Measurements from ENCODE around the gene DCHS1. TPM values are rescaled to one million over a fixed set of nuclear protein-coding genes. Genes with fewer than 3 reads are reported as not detected.
A peak's percentile ranks its signal among the peaks of the same experiment; 100 is the strongest.

DCHS1 gene
- total and polyA plus RNA-seq, 2 experiments from 2014 or later = 8.0 to 15.2 TPM

GRCh38 chr11:6579681-6580080 lies 75.9 kb downstream of the DCHS1 start:
- H3K27me3 ChIP-seq = no peaks in the 10 kb centered on the region
- no peak overlapping the region for H2AFZ ChIP-seq
- DNase-seq (ENCODE audit: low spot score) = no peak
- no peaks in the 10 kb centered on the region for H3K36me3 ChIP-seq (replicated peaks; ENCODE audit: insufficient read depth, low read depth)
- peaks cover 10% of the 10 kb centered on the region for H3K9me3 ChIP-seq (ENCODE audit: low read depth)
- H3K4me3 ChIP-seq = no peak overlapping the region
- no peaks in the 10 kb centered on the region for H4K20me1 ChIP-seq (ENCODE audit: insufficient read depth, poor library complexity, severe bottlenecking)
- H3K4me1 ChIP-seq (ENCODE audit: insufficient read depth) = peaks cover 3% of the 10 kb centered on the region
- H3K27ac ChIP-seq = no peak overlapping the region
- no peaks in the 10 kb centered on the region for H3K79me2 ChIP-seq
- no peak overlapping the region for H3K4me2 ChIP-seq
- no CpG with 5 or more reads among the region's 2 CpGs for WGBS (ENCODE audit: low lambda C conversion rate, missing lambda C conversion rate)
- no peaks in the 10 kb centered on the region for H3K9me2 ChIP-seq (replicated peaks; ENCODE audit: insufficient read depth)
- TF ChIP-seq CTCF (IDR thresholded peaks at IDR 0.05; ENCODE audit: poor library complexity) (no peak), EZH2phosphoT487 (IDR thresholded peaks at IDR 0.05; ENCODE audit: low read depth, severe bottlenecking, unreplicated experiment) (no peak), EZH2 (IDR thresholded peaks at IDR 0.05; ENCODE audit: borderline replicate concordance) (no peak)

- Histone ChIP-seq H3K9me2 (replicated peaks; ENCODE audit: insufficient read depth) (no peaks in the 10 kb centered on the region), H3K27me3 (no peaks in the 10 kb centered on the region), H3K36me3 (replicated peaks; ENCODE audit: insufficient read depth, low read depth) (no peaks in the 10 kb centered on the region), H4K20me1 (ENCODE audit: insufficient read depth, poor library complexity, severe bottlenecking) (no peaks in the 10 kb centered on the region), H3K79me2 (no peaks in the 10 kb centered on the region), H2AFZ (no peak overlapping the region), H3K4me3 (no peak overlapping the region), H3K9me3 (ENCODE audit: low read depth) (no peaks in the 10 kb centered on the region), H3K4me1 (ENCODE audit: insufficient read depth) (peaks cover 3% of the 10 kb centered on the region), H3K4me2 (no peak overlapping the region), H3K27ac (peak overlapping the region; percentile 91)
- WGBS (ENCODE audit: low lambda C conversion rate, missing lambda C conversion rate) = 91% methylated on average over 1 of the region's 1 CpG
- DNase-seq (ENCODE audit: low spot score) = no peak
- no peak for TF ChIP-seq EZH2phosphoT487 (IDR thresholded peaks at IDR 0.05; ENCODE audit: low read depth, severe bottlenecking, unreplicated experiment)
- TF ChIP-seq EZH2 (IDR thresholded peaks at IDR 0.05; ENCODE audit: borderline replicate concordance) = no peak
- TF ChIP-seq CTCF (IDR thresholded peaks at IDR 0.05; ENCODE audit: poor library complexity) = no peak
Measured at GRCh38 chr11:6578134-6578533, 77.5 kb downstream of the DCHS1 start.

- H2AFZ ChIP-seq = no peak overlapping the region
- peak overlapping the region; percentile 91 for H3K27ac ChIP-seq
- no peaks in the 10 kb centered on the region for H3K79me2 ChIP-seq
- H3K36me3 ChIP-seq (replicated peaks; ENCODE audit: insufficient read depth, low read depth) = no peaks in the 10 kb centered on the region
- no peaks in the 10 kb centered on the region for H4K20me1 ChIP-seq (ENCODE audit: insufficient read depth, poor library complexity, severe bottlenecking)
- H3K4me2 ChIP-seq = peak overlapping the region; percentile 47
- H3K9me3 ChIP-seq (ENCODE audit: low read depth) = no peaks in the 10 kb centered on the region
- no peak overlapping the region for H3K4me3 ChIP-seq
- 47% methylated on average over 6 of the region's 6 CpGs for WGBS (ENCODE audit: low lambda C conversion rate, missing lambda C conversion rate)
- peaks cover 3% of the 10 kb centered on the region for H3K4me1 ChIP-seq (ENCODE audit: insufficient read depth)
- DNase-seq (ENCODE audit: low spot score) = peak; percentile 58
- no peaks in the 10 kb centered on the region for H3K27me3 ChIP-seq
- no peak for TF ChIP-seq EZH2 (IDR thresholded peaks at IDR 0.05; ENCODE audit: borderline replicate concordance)
- TF ChIP-seq EZH2phosphoT487 (IDR thresholded peaks at IDR 0.05; ENCODE audit: low read depth, severe bottlenecking, unreplicated experiment) = no peak
- TF ChIP-seq CTCF (IDR thresholded peaks at IDR 0.05; ENCODE audit: poor library complexity) = no peak
- no peaks in the 10 kb centered on the region for H3K9me2 ChIP-seq (replicated peaks; ENCODE audit: insufficient read depth)
Measured at GRCh38 chr11:6576471-6577373, 78.9 kb downstream of the DCHS1 start.

Measured in hepatocyte (in vitro differentiated cells).